GM19324 (cell line): ENCODE results near the gene RAD1.

Source experiments
- ATAC-seq: cut with Tn5 transposase; IDR thresholded peaks from one replicate; pipeline ENCODE4 v1.9.1; 2021; ENCODE audit warnings: mild to moderate bottlenecking, moderate library complexity; ENCODE audit not compliant: unreplicated experiment, low FRiP score

The RAD1 gene

DNA sequence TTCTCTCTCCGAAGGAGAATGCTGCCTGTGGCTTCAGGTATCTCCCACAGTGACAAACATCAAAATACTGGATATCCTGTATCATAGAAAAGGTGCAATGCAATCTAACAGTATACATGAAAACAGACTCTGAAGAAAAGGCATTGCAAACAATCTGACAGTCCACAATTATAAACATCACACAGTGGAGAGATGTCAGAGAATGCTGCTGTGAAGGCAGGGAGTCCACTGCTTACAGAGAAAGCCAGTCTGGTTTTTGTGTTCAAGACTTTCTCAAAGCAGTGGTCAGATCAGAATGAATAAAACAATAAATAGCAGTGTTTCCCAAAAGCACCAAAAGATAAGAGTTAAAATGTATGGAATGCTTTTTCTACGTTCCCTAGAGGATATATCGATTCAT is 47.6 kb downstream of the RAD1 start:
- no peak for ATAC-seq

DNA sequence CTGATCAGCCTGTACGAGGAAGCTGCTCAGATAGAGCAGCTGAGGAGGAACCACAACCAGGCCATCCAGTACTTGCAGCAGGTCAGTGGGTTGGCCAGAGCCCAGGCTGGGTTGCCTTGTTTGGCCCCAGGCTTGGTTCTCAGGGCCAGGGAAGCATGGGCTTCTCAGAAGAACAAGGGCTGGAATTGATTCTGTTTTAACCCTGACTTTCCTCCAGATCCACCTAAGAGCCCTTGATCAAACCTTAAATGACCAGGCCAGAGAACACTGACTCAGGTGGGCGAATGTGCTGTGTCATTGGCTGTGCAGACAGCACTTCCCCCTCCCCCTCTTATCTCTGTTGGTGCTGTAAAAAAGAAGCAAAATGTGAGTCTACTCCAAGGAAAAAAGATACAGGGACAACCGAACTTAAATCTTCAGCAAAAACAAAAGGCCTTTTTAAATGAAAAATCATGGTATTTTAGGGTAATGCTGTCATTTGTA is 48.3 kb downstream of the RAD1 start:
- ATAC-seq = no peak

- no peak for ATAC-seq
Measured at GRCh38 chr5:34865091-34865490, 50.2 kb downstream of the RAD1 start.

GRCh38 chr5:34863946-34864345 is 51.4 kb downstream of the RAD1 start:
- ATAC-seq = no peak

- no peak for ATAC-seq
Measured at GRCh38 chr5:34859253-34859652, 56.1 kb downstream of the RAD1 start.

DNA sequence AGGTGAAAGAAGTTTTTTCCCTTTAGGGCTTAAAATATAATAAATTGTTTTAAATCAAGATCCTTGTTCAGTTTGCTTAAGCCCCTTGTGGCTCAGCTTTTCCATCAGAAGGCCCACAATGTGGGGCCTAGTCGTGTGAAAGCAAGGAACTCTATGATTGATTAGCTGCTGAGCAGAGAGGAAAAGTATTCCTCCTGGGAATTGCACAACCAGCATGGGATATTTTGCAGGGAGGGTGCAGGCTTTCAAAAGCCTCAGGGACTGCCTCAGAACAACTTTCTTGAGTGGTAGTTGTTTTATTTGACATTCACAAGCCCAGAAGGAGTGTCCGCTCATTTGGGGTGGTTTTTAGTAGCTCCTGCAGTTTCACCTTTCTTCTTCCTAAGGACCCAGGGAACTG is 56.5 kb downstream of the RAD1 start:
- ATAC-seq = no peak

DNA sequence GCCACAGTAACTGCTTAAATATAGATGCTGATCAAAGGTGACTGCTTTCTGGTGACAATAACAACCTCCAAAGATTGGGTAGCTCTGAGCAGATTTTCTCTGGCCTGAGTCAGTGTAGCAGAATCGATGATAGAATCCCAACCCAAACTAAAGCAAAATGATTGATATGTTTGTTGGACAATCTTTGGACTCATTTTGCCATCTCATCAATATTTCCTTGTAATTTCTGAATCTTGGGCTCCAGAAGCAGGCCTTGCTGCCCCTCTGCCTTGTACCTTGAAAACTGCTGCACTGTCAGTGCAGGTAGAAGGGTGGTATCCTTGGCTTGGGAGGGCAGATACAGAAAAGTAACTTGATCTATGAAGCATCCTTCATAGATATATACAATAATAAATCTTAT is 57.4 kb downstream of the RAD1 start:
- no peak for ATAC-seq

DNA sequence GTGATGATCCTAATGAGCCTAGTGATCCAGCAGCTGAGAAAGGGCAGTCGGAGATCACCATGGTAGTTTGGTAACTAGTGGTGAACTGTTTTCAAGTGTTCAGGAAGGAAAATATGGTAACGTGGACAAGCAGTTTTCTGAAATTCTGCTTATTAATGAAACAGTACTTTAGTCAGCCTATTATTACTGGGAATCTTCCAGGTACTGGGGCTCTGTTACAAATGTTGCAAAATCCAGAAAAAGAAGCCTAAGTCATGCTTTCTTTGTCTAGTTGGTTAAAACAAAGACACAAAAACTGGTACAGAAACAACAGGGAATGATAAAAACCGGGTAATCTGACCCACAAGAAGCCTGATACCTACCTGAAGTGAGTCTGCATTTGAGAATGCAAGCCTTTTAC is 58.1 kb downstream of the RAD1 start:
- no peak for ATAC-seq
